HG02759 (cell line): ENCODE measurements around the gene GALNT17.
"Not testable (repeated sequence)": the region's sequence is repeated elsewhere in the genome, so short reads cannot be mapped to it uniquely, and the experiment has no call there.

Source experiments
- ATAC-seq: cut with Tn5 transposase; IDR thresholded peaks from one replicate; pipeline ENCODE4 v1.9.1; 2021; ENCODE audit warnings: mild to moderate bottlenecking, moderate library complexity; ENCODE audit not compliant: unreplicated experiment

The GALNT17 gene

GRCh38 chr7:71157757-71158156 lies 25.8 kb downstream of the GALNT17 start:
- no peak for ATAC-seq

DNA sequence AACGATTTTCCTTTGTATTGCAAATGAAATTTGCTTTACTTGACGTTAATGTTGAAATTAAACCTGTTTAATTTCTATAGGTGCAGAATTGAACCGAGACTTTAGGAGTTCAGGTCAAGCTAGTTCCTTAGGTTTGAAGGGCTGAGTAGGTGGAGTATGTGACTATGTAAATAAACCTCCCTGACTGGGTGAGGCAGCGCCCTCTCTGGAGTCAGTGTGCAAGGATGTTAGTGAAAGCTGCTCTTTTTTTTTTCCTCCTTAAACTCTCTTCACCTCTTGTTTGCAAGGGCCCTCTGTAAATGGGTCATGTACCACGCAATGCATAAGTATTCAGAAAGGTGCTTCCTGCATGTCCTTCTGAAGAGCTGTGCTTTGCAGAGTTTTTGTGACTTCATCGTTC lies 33.8 kb downstream of the GALNT17 start:
- no peak for ATAC-seq

- no peak for ATAC-seq
Observed at GRCh38 chr7:71171476-71171875, 39.5 kb downstream of the GALNT17 start.

DNA sequence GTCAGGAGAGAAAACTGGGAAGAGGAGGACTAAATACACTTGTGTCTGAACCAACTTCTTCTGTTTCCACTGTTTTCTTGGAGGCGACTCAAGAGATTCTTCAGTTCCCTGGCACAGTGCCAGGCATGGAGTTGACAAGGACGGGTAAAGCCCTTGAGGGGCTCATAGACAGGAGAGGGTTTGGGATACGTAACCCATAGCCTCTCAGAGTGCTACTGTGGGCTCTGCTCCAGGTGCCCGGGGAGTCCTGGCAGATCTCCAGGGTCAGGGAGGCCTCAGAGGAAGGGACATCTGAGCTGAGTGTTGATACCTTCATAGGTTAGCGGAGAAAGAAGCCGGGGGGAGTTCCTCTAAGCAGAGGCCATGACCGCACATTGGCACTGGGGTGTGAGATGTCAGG lies 42.0 kb downstream of the GALNT17 start:
- no peak for ATAC-seq

- ATAC-seq: no peak
Observed at GRCh38 chr7:71182438-71182935, 50.5 kb downstream of the GALNT17 start.

GRCh38 chr7:71184136-71184535 lies 52.2 kb downstream of the GALNT17 start:
- no peak for ATAC-seq

DNA sequence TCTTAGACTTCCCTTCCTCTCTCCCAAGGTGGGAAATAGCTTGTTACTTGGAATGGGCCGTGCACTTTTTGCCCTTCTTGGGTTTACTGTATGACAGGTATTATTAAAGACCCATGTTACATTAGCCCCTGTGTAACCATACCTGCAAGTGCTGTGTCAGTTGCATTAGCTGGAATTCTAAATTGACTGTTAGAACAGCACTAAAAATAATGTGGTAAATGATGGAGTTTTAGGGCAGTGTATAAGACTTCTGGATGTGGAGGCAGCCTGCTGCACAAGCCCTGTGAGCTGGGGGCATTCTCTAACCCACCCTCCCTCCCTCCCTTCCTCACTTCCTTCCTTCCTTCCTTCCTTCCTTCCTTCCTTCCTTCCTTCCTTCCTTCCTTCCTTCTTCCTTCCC lies 52.7 kb downstream of the GALNT17 start:
- ATAC-seq: no peak

GRCh38 chr7:71186535-71187057 lies 54.7 kb downstream of the GALNT17 start:
- ATAC-seq: no peak

GRCh38 chr7:71191771-71192170 lies 59.8 kb downstream of the GALNT17 start:
- ATAC-seq: no peak

- no peak for ATAC-seq
Observed at GRCh38 chr7:71193099-71193810, 61.3 kb downstream of the GALNT17 start.

GRCh38 chr7:71198391-71198790 lies 66.4 kb downstream of the GALNT17 start:
- no peak for ATAC-seq

- no peak for ATAC-seq
Observed at GRCh38 chr7:71198887-71199286, 66.9 kb downstream of the GALNT17 start.

- no peak for ATAC-seq
Observed at GRCh38 chr7:71206184-71206583, 74.2 kb downstream of the GALNT17 start.

GRCh38 chr7:71208881-71209280 lies 76.9 kb downstream of the GALNT17 start:
- no peak for ATAC-seq

DNA sequence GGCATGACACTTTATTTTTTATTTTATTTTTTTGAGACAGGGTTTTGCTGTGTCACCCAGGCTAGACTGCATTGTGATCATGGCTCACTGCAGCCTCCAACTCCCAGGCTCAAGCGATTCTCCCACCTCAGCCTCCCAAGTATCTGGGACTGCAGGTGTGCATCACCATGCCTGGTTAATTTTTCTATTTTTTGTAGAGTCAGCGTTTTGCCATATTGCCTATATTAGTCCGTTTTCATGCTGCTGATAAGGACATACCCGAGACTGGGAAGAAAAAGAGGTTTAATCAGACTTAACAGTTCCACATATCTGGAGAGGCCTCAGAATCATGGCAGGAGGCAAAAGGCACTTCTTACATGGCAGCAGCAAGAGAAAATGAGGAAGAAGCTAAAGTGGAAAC lies 77.5 kb downstream of the GALNT17 start:
- not testable (repeated sequence) for ATAC-seq

DNA sequence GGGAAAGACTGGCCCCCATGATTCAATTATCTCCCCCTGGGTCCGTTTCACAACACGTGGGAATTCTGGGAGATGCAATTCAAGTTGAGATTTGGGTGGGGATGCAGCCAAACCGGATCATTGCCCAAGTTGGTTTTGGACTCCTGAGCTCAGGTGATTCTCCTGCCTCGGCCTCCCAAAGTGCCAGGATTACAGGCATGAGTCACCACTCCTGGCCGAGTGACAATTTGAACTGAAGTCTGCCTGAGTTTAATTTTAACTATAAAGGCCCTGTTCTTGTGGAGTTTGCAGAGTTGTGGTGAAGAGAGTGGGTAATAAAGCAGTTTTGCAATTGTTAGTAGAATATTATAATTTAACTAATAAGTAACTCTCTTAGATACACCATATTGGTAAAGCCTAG lies 78.3 kb downstream of the GALNT17 start:
- ATAC-seq: no peak

DNA sequence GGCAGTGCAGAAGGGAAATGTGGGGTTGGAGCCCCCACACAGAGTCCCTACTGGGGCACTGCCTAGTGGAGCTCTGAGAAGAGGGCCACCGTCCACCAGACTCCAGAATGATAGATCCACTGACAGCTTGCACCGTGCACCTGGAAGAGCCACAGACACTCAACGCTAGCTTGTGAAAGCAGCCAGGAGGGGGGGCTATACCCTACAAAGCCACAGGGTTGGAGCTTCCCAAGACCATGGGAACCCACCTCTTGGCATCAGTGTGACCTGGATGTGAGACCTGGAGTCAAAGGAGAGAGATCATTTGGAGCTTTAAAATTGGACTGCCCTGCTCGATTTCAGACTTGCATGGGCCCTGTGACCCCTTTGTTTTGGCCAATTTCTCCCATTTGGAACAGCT lies 80.5 kb downstream of the GALNT17 start:
- ATAC-seq: not testable (repeated sequence)

DNA sequence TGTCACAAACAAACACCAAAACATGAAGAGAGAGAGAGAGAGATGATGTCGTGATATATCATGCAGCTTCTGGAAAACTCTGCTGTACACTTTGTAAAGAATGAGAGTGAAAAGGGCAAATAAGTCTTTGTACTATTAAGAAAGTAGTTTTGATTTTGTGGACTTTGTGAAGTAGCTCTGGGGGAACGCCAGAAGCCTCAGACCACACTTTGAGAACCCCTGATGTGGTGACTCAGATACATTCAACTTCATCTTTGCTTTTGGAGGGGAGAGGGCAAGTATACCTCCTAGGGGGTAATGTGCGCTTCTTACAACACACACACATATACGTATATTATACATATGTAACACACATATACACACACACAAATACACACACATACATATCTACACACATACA lies 84.3 kb downstream of the GALNT17 start:
- no peak for ATAC-seq

GRCh38 chr7:71220210-71220695 lies 88.3 kb downstream of the GALNT17 start:
- no peak for ATAC-seq

DNA sequence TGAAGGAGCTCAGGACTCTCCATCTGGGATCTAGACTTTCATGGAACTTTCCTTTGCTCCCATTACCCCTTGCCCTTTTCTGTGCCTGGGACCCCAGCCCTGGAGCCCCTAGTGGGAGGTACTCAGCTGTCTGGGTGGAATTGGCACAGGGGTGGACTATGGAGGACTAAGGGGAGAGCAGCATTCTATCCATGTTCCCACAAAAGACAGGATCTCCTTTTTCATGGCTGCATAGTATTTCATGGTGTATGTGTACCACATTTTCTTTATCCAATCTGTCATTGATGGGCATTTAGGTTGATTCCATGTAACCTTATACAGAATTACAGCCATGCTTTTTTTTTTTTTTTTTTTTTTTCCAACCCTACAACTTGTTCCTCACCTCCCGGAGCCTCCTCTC lies 89.1 kb downstream of the GALNT17 start:
- no peak for ATAC-seq

- no peak for ATAC-seq
Observed at GRCh38 chr7:71221549-71221948, 89.6 kb downstream of the GALNT17 start.

DNA sequence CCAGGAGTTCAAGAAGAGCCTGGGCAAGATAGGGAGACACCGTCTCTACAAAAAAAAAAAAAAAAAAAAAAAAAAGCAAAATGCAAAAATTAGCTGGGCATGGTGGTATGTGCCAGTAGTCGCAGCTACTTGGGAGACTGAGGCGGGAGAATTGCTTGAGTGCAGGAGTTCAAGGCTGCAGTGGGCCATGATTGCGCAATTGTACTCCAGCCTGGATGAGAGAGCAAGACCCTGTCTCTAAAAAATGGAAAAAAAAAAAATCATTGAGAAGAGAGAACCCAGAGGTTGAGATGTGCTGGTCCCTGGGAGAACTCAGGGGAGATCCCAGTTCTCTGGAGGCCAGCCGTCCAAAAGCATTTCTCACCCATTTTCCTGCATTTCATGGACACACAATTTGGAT lies 95.2 kb downstream of the GALNT17 start:
- no peak for ATAC-seq

- no peak for ATAC-seq
Observed at GRCh38 chr7:71229148-71229547, 97.2 kb downstream of the GALNT17 start.
